Prostate gland (tissue), 2 donors: ENCODE data around the gene JMJD1C. TPM values are rescaled to one million over a fixed set of nuclear protein-coding genes. Genes with fewer than 3 reads are reported as not detected.
"Not testable (repeated sequence)": the region's sequence is repeated elsewhere in the genome, so short reads cannot be mapped to it uniquely, and the experiment has no call there.

ENCODE experiments used
- DNase-seq: peaks from one replicate; pipeline ENCODE4 v3.0.0-alpha.2; 2019; ENCODE audit warnings: low spot score
- H3K27ac ChIP-seq, 2 donors: fragments of 200-600 bp; sonication (generic); 2 replicates each; pipeline ENCODE4 v1.5.1; 2017 to 2019
- H3K27me3 ChIP-seq: fragments of 200-600 bp; sonication (generic); replicated peaks from 2 replicates; pipeline ENCODE4 v1.5.1; 2019; ENCODE audit not compliant: insufficient read depth
- H3K36me3 ChIP-seq, 2 donors: fragments of 200-600 bp; sonication (generic); 1 replicate in 1 of 2; 2 replicates in 1 of 2; pipeline versions ENCODE4 v1.5.1 to v1.8.1; 2017 to 2019
- H3K4me1 ChIP-seq: fragments of 200-600 bp; sonication (generic); replicated peaks from 2 replicates; pipeline ENCODE4 v1.5.1; 2019
- H3K4me3 ChIP-seq, 2 donors: fragments of 200-600 bp; sonication (generic); 2 replicates each; pipeline ENCODE4 v1.5.1; 2017 to 2019
- H3K9me3 ChIP-seq: fragments of 200-600 bp; sonication (generic); 2 replicates; pipeline ENCODE4 v1.5.1; 2017
- POLR2A ChIP-seq: fragments of 450-650 bp; IDR thresholded peaks from one replicate; pipeline ENCODE4 v1.6.1; 2016; ENCODE audit warnings: antibody characterized with exemption, mild to moderate bottlenecking
- POLR2AphosphoS5 ChIP-seq: sonication (generic); formaldehyde crosslinking; IDR thresholded peaks from one replicate; pipeline ENCODE4 v1.6.1; 2017; ENCODE audit warnings: antibody characterized with exemption
- WGBS: methylation state at CpG from one replicate; pipeline ENCODE4 v1.1.5; 2018; 5-methylcytosine and 5-hydroxymethylcytosine counted together
- intact Hi-C: fragments of 100-400 bp; cut with DNase I; formaldehyde crosslinking; loops from one replicate; pipeline ENCODE4 v1.14.2; 2022
- total RNA-seq, 2 donors: library from RNA; depleted of rRNA; stranded (reverse); fragments of >200 nt; gene quantifications; one replicate each; pipeline ENCODE4 v1.1.0, GENCODE V29; 2016
- TF ChIP-seq, protein P1 (sequence below), 4 experiments: fragments of 200-600 bp in 2 of 4; fragments of 450-650 bp in 2 of 4; sonication (generic) in 2 of 4; IDR thresholded peaks; 1 replicate in 3 of 4; 2 replicates in 1 of 4; pipeline ENCODE4 v1.5.1; 2016 to 2019; ENCODE audit warnings: antibody characterized with exemption in 4 of 4, mild to moderate bottlenecking in 2 of 4, moderate library complexity in 2 of 4

The JMJD1C gene
- total RNA-seq, 2 donors from 2014 or later = 66.9 to 97.9 TPM

DNA sequence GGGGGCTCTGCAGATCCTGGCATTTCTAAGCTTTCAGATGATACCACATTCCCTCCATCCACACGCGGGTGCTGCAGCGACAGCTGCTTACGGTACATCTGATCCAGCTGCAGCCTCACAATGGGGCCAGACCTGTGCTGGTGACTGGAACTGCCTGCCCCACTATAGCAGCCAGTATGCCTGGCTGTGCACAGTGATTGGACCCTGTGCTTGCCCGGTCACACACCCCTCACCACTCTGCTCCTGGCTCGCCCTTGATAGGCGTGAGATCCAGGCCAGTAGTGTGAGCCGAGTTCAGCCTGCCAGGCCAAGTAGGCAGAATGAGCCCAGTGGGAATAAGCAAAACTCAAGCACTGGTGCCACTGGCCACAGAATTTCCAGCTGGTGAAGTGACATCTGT is 167.8 kb downstream of the JMJD1C start:
- Histone ChIP-seq H3K36me3 (no peaks in the 10 kb centered on the region), H3K27ac (no peak overlapping the region), H3K4me3 (no peak overlapping the region), H3K27me3 (no peaks in the 10 kb centered on the region), H3K9me3 (no peaks in the 10 kb centered on the region), H3K4me1 (no peaks in the 10 kb centered on the region)
- intact Hi-C loops = no loop called here
- TF ChIP-seq POLR2A (no peak), POLR2AphosphoS5 (no peak)
- TF ChIP-seq, protein P1, sequence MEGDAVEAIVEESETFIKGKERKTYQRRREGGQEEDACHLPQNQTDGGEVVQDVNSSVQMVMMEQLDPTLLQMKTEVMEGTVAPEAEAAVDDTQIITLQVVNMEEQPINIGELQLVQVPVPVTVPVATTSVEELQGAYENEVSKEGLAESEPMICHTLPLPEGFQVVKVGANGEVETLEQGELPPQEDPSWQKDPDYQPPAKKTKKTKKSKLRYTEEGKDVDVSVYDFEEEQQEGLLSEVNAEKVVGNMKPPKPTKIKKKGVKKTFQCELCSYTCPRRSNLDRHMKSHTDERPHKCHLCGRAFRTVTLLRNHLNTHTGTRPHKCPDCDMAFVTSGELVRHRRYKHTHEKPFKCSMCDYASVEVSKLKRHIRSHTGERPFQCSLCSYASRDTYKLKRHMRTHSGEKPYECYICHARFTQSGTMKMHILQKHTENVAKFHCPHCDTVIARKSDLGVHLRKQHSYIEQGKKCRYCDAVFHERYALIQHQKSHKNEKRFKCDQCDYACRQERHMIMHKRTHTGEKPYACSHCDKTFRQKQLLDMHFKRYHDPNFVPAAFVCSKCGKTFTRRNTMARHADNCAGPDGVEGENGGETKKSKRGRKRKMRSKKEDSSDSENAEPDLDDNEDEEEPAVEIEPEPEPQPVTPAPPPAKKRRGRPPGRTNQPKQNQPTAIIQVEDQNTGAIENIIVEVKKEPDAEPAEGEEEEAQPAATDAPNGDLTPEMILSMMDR (IDR thresholded peaks at IDR 0.05) = no peak
- WGBS = 98% methylated on average over 8 of the region's 8 CpGs
- DNase-seq = no peak

DNA sequence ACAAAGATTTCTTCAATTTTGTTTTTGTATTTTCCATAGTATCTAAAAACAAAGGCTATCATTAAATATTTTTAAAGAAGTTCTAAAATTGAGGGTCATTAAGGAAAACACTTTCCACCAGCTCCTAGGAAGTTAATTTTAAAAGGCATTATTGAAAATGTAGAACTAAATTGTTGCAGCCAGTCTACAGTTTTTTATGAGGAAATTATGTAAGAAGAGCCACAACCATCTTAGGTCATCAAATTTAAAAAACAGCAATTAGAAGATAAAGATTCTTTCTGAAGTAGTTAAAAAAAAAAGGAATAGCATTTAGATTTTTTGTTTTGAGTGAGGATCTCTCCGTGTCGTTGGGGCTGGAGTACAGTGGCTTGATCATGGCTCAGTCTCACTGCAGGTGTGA is 171.0 kb downstream of the JMJD1C start:
- no peak for TF ChIP-seq POLR2AphosphoS5
- TF ChIP-seq, protein P1 (IDR thresholded peaks at IDR 0.05) = no peak
- no peak for TF ChIP-seq POLR2A
- H3K4me3 ChIP-seq = no peak overlapping the region
- intact Hi-C loops = no loop called here
- no peak for DNase-seq
- no peaks in the 10 kb centered on the region for H3K36me3 ChIP-seq
- 80% methylated on average over 2 of the region's 2 CpGs for WGBS
- H3K9me3 ChIP-seq = no peaks in the 10 kb centered on the region
- no peaks in the 10 kb centered on the region for H3K4me1 ChIP-seq
- no peak overlapping the region for H3K27ac ChIP-seq
- no peaks in the 10 kb centered on the region for H3K27me3 ChIP-seq

DNA sequence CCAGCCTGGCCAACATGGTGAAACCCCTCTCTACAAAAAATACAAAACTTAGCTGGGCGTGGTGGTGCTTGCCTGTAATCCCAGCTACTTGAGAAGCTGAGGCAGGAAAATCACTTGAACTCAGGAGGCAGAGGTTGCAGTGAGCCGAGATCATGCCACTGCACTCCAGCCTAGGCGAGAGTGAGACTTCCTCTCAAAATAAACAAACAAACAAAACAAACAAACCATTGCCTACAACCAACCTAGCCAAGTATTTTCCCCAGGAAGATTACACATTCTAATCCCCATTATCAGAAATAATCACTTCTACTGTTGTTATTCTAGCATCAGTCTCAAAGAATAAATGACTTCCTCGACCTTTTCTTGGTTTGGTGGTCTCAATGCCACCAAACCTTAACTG is 172.9 kb downstream of the JMJD1C start:
- H3K9me3 ChIP-seq, DNase-seq, intact Hi-C loops, H3K4me3 ChIP-seq, H3K27ac ChIP-seq, H3K36me3 ChIP-seq, H3K4me1 ChIP-seq, H3K27me3 ChIP-seq: not testable (repeated sequence)
- 94% methylated on average over 4 of the region's 4 CpGs for WGBS

- no peak overlapping the region for H3K4me3 ChIP-seq
- TF ChIP-seq POLR2AphosphoS5 (no peak), POLR2A (no peak)
- TF ChIP-seq, protein P1 (IDR thresholded peaks at IDR 0.05) = no peak
- H3K36me3 ChIP-seq = no peaks in the 10 kb centered on the region
- no peak for DNase-seq
- no peak overlapping the region for H3K27ac ChIP-seq
- intact Hi-C loops = no loop called here
- WGBS = 100% methylated on average over 1 of the region's 1 CpG
- H3K9me3 ChIP-seq = no peaks in the 10 kb centered on the region
- no peaks in the 10 kb centered on the region for H3K4me1 ChIP-seq
- no peaks in the 10 kb centered on the region for H3K27me3 ChIP-seq
These were observed 177.6 kb downstream of the JMJD1C start for GRCh38 chr10:63288170-63288569.

GRCh38 chr10:63286754-63287264 is 179.0 kb downstream of the JMJD1C start:
- intact Hi-C loops = no loop called here
- TF ChIP-seq POLR2AphosphoS5 = no peak
- WGBS = 87% methylated on average over 4 of the region's 4 CpGs

GRCh38 chr10:63286340-63286739 is 179.4 kb downstream of the JMJD1C start:
- Histone ChIP-seq H3K4me1 (no peaks in the 10 kb centered on the region), H3K36me3 (no peaks in the 10 kb centered on the region), H3K4me3 (no peak overlapping the region), H3K27me3 (no peaks in the 10 kb centered on the region), H3K9me3 (no peaks in the 10 kb centered on the region), H3K27ac (no peak overlapping the region)
- intact Hi-C loops = no loop called here
- DNase-seq = no peak
- 91% methylated on average over 5 of the region's 5 CpGs for WGBS
- TF ChIP-seq POLR2A = no peak
- no peak for TF ChIP-seq POLR2AphosphoS5
- TF ChIP-seq, protein P1 (IDR thresholded peaks at IDR 0.05) = no peak

More at GRCh38 chr10:63286754-63287264, 179.0 kb downstream of the JMJD1C start:
- H3K27me3 ChIP-seq = no peaks in the 10 kb centered on the region
- no peak overlapping the region for H3K27ac ChIP-seq
- DNase-seq = no peak
- H3K36me3 ChIP-seq = no peaks in the 10 kb centered on the region
- H3K4me3 ChIP-seq = no peak overlapping the region
- no peaks in the 10 kb centered on the region for H3K9me3 ChIP-seq
- H3K4me1 ChIP-seq = no peaks in the 10 kb centered on the region

DNA sequence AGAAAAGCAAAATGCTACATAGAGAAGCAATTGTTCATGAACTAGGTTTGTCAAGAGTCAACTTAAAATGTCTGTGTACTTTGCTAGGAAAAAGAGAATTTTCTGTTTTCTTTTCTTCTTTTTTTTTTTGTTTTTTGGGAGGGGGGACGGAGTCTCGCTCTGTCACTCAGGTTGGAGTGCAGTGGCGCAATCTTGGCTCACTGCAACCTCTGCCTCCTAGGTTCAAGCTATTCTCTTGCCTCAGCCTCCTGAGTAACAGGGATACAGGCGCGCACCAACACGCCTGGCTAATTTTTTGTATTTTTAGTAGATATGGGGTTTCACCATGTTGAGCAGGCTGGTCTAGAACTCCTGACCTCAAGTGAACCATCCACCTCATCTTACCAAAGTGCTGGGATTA is 181.9 kb downstream of the JMJD1C start:
- H3K36me3 ChIP-seq, H3K27ac ChIP-seq, intact Hi-C loops, H3K27me3 ChIP-seq, H3K9me3 ChIP-seq, H3K4me3 ChIP-seq, DNase-seq, H3K4me1 ChIP-seq: not testable (repeated sequence)
- WGBS = 100% methylated on average over 6 of the region's 6 CpGs
